ENCODE data around the gene HNRNPA1L2.
"Not testable (repeated sequence)": the region's sequence is repeated elsewhere in the genome, so short reads cannot be mapped to it uniquely, and the experiment has no call there.

Gene HNRNPA1L2

DNA sequence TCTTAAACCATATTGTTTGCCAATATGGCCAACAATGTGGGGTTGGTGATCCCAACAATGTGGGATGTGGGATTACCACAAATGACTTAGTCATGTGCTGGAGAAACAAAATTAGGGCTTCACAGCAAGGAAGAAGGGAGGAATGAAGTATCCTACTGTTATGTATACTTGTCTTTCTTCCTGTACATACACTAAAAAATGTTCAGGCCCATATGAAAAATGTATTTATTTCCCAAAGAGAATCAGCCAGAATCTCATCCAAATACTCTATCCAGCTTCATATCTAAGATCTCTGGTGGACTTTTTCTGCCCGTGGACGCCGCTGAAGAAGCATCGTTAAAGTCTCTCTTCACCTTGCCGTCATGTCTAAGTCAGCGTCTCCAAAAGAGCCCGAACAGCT, at the start of gene HNRNPA1L2:
TSS of gene HNRNPA1L2 (plus strand) at position 301 of the 400 bp plus-strand sequence. CDS start at position 363, 62 bp downstream.
- DNase-seq: no peak

GRCh38 chr13:52593175-52593574, 49.1 kb upstream of the HNRNPA1L2 start:
- not testable (repeated sequence) for DNase-seq

DNA sequence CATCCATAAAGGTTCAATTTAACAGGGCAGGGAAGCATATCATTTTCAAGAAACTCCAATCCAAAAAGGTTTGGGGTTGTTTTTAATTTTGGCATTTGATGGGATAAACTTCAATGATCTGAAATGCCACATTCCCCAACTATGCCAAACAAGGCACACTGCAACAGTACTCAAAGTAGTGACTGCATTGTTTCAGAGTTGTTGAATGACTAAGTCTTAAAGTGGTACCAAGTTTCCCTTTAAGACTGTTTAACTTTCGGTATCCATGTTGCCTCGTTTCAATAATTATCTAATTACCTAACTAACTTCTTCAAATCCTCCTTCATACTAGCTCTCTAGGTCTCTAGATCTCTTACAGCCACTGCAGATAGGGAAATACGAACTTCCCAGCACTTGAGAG, 48.4 kb upstream of the HNRNPA1L2 start:
- not testable (repeated sequence) for DNase-seq

DNA sequence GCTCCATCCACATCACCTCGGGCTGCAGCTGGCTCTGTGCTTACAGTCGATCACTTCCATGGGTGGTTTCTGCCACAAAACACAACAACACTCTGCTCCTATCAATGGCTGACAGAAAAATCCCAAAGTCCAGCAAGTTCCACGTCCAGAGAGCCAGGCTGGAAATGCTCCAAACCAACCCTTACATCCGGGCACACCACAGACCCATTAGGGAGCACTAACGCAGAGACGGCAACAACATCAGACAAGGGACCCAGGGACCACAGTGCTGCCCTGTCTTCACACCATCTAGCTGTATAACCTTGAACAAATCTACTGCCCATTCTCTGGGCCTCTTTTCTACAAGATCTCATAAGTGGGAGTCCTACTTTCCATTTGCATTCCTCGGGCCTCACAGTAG, 47.9 kb upstream of the HNRNPA1L2 start:
- DNase-seq: not testable (repeated sequence)

DNA sequence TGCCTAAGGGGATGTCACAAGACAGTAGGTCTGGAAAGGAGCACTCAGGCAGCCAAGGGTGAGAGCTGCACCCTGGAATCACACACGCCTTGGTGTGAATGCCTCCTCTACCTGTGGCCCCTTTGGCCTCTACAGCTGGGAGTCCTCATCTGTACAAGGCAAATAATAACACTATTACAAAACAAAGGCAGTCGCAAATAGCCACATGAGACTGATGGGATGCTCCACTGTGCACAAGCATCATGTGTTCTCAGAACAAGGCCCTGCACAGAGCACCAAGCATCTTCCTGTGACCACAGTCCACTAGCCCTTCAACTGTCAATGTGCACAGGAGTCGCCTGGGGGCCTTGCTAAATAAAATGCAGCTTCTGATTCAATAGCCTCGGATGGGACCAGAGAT, 44.6 kb upstream of the HNRNPA1L2 start:
- DNase-seq: no peak

GRCh38 chr13:52599037-52599847, 43.0 kb upstream of the HNRNPA1L2 start:
- no peak for DNase-seq

DNA sequence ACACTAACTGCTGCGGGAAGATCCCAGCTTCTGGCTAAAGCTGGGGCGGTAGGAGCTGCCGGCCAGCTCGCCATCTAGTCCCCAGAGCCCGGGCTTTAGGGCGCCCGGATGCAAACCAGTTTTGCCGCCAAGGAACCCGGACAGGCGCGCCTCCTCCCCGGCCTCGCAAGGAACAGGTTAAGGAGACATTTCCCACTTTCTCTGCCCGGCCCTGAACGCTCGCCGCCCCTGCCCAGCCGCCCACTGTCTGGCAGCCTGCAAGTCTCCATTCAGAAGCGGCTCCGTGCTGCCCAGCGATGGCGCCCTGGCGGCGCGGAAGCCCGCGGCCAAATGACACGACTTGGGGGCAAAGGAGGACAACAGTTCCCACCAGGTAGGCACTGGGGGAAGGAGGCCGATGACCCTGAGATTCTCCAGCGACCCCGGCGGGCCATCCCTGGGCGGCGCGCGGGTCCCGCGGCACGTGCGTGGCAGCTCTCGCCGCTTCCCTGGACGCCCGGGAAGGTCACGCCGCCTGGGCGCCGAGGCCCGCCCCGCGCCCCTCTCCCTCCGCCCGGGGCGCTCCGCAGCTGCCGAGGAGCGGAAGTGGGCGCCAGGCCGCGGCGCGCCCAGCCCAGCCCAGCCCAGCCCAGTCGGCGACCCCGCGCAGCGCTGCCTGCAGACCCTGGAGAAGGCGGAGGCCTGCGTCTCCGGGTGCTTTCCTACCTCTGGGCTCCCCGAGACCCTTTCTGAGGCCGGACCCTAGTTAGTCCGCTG, 42.2 kb upstream of the HNRNPA1L2 start:
- DNase-seq: no peak

- no peak for DNase-seq
These were observed 41.6 kb upstream of the HNRNPA1L2 start for GRCh38 chr13:52600666-52601065.

DNA sequence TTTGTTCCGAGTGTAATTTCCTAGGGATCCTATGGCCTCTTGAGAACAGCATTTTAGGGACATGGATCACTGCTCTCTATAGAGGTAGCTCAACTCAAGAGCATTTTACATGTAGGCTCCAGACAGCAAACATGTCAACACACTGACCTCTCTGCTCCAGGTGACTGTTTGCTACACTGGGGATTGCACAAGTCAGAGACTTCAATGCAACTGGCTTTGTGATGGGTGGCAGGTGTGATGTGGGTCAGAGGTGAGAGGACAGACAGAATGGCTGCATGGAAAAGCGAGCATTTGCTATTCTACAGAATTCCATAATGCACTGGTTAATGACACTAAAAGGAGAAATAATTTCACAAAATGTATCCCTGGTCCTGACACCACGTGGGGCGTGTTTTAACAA, 38.9 kb upstream of the HNRNPA1L2 start:
- DNase-seq: not testable (repeated sequence)

DNA sequence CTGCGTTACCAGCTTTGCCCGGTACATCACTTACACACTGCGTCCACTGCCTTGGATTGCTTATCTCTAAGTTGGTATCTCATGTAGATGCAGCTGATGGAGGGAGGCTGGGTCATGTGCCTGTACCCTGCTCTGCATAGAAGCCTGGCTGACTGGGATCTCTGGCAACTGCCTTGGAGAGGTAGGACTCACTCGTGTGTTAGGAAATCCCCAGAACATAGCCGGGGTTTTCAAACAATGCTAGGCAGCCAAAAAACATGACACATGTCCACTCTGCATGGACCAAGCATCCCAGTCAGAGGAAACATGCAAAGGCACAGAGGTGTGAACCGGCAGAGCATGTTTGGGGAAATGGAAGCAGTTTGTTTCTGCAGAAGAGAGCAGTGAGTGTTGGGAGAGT, 36.1 kb upstream of the HNRNPA1L2 start:
- not testable (repeated sequence) for DNase-seq

DNA sequence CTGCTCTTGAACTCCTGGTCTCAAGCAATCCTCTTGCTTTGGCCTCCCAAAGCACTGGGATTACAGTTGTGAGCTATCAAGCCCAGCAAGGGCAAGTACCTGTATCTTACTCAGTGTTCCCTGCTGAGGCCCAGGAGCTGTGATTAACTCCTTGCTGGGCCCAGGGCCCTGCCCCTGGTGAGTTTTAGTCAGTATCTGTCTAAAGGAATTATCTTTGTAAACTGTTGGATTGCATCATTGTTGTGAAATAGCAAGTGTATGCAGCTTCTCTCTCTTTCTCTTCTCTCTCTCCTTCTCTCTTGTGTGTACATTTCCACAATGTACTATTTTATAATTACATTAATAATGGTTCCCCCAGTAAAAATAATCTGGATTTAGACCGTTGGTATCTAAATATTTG, 35.4 kb upstream of the HNRNPA1L2 start:
- DNase-seq: not testable (repeated sequence)

GRCh38 chr13:52608184-52608583, 34.0 kb upstream of the HNRNPA1L2 start:
- DNase-seq: not testable (repeated sequence)

DNA sequence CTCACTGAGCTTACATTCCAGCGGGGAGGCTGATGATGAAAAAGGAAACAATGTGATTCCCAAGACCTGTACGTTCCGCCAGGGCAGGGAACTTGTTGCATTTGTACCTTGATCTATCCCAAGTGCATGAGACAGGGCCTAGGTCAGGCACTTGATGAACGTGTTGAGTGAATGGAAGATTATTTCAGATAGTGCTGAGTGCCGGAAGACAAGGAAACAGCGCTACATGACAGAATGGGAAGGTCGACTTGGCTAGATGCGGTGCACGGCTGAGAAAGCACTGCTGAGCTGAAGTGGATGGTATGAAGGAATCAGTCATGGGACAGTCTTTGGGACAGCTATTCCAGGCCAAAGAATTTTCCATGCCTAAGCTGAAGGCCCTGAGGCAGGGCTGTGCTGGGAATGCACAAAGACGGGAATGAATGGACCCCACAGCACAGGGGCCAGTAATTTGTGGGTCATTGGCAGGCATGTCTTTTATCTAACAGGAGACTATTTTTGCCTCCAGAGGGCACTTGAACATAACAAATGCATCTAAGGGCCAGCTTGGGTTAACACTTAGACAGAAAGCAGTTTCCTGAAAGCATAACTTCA, 33.1 kb upstream of the HNRNPA1L2 start:
- DNase-seq: peak; percentile 34

DNA sequence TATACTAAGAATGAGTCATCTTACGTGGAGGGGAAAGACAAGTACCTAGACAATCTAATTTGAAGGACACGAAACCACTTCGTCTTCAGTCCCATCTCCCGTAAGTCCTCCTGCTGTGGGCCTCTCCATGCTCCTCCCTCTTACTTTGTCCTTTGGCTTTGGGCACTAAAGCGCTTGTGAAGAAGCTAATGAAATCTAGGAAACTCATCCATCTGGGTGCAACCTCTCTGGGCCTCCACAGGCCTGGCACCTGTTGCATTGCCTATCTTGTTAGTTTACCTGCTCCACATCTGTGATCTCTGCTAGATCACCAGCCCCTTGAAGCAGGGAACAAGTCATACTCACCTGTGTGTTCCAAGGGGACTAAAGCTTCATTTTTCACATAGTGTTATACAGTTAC, 32.1 kb upstream of the HNRNPA1L2 start:
- not testable (repeated sequence) for DNase-seq

DNA sequence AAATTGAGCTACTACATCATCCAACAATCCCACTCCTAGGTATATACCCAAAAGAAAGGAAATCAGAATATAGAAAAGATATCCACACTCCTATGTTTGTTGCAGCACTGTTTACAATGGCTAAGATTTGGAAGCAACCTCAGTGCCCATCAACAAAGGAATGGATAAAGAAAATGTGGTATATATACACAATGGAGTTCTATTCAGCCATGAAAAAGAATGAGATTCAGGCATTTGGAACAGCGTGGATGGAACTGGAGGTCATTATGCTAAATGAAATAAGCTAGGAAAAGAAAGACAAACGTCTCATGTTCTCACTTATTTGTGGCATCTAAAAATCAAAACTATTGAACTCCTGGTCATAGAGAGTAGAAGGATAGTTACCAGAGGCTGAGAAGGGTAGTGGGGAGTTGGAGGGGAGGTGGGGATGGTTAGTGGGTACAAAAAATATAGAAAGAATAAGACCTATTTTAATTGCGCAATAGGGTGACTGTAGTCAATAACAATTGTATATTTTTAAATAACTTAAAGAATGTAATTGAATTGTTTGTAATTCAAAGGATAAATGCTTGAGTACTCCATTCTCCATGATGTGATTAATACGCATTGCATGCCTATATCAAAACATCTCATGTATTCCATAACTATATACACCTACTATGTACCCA, 27.0 kb upstream of the HNRNPA1L2 start:
- no peak for DNase-seq

- peak; percentile 16 for DNase-seq
These were observed 26.4 kb upstream of the HNRNPA1L2 start for GRCh38 chr13:52615812-52616211.

- peak; percentile 92 for DNase-seq
These were observed 24.9 kb upstream of the HNRNPA1L2 start for GRCh38 chr13:52617070-52618060.

GRCh38 chr13:52631083-52631690, 11.0 kb upstream of the HNRNPA1L2 start:
- DNase-seq: peak; percentile 6

GRCh38 chr13:52638666-52639328, 3.4 kb upstream of the HNRNPA1L2 start:
- DNase-seq: no peak

DNA sequence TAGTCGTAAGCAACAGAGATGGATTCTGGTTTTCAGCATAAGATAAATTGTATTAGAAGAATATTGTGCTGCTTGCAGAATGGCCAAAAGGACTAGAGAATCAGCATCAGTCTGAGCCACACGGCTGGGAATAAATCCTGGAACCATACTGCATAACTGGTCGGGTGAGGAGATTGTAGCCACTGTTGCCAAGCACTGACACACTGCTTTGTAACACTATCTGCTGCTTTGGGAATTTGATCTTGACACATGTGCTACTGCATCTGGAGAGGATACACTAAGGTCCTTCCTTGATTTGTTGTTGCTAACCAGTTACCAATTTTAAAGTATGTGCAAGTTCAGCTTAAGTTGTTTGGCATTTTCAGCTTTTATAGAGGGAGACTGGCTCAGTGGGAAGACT, 1.9 kb downstream of the HNRNPA1L2 start:
- no peak for DNase-seq

DNA sequence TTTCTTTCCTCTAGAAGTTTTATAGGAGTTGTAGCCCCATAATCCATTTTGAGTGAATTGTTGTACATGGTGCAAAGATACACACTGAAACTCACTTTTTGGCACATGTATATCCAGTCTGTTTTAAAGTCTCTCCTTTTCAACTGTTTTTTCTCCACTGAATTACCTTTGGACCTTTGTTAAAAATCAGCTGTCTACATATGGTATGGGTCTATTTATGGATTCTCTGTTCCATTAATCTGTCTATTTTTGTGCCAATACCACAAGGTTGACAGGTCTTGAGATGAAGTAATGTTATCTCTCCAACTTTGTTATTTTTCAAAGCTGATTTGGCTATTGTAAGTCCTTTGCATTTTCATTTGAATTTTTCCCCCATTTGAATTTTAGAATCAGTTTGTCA, 4.7 kb downstream of the HNRNPA1L2 start:
- DNase-seq: no peak
